ENCODE data around the gene CCL17. TPM values are rescaled to one million over a fixed set of nuclear protein-coding genes. Genes with fewer than 3 reads are reported as not detected.
"Not testable (repeated sequence)": the region's sequence is repeated elsewhere in the genome, so short reads cannot be mapped to it uniquely, and the experiment has no call there.

The CCL17 gene
- total RNA-seq, 1 donor from 2014 or later: not detected

DNA sequence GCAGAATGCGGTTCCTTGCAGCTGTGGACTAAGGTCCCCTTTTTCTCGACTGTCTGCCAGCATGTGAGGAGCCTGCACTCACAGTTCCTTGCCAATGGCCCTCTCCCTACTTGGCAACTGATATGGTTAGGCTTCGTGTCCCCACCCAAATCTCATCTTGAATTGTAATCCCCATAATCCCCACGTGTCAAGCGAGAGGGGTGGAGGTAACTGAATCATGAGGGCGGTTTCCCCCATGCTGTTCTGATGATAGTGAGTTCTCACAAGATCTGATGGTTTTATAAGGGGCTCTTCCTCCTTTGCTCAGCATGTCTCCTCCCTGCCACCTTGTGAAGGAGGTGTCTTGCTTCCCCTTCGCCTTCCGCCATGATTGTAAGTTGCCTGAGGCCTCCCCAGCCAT is 22.7 kb downstream of the CCL17 start:
- Histone ChIP-seq H3K27me3 (ENCODE audit: control insufficient read depth in 3 of 3, insufficient read depth in 3 of 3, low read length in 3 of 3) (no peaks in the 10 kb centered on the region), H3K9me3 (ENCODE audit: control insufficient read depth in 3 of 3, low read length in 3 of 3) (no peaks in the 10 kb centered on the region), H3K9ac (ENCODE audit: low read depth in 1 of 3, low read length in 3 of 3) (no peak overlapping the region), H3K27ac (ENCODE audit: low read depth, low read length) (no peak overlapping the region), H3K4me3 (ENCODE audit: low read length in 3 of 3) (no peak overlapping the region), H3K36me3 (ENCODE audit: control insufficient read depth in 3 of 3, insufficient read depth in 3 of 3, low read length in 3 of 3) (peaks cover 37 to 49% (median 42%) of the 10 kb centered on the region in 3 donors), H3K4me1 (ENCODE audit: control insufficient read depth in 3 of 3, insufficient read depth in 3 of 3, low read length in 3 of 3) (peaks cover 2 to 12% (median 8%) of the 10 kb centered on the region in 3 donors)

DNA sequence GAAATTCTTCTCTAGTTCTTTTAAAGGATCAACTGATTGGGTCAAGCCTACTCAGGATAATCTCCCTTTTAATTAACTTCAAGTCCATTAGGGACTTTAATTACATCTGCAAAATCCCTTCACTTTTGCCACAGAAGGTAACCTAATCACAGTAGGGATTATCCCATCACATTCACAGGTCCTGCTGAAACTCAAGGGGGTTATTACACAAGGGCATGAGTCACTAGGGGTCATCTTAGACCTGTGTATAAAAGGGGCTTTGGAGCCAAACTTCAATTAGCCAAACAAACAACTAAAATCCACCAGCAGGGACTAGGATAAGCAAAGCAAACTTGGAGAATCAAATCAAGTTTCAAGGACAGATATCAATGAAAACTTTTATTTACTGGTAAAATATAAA is 23.3 kb downstream of the CCL17 start:
- no peaks in the 10 kb centered on the region for H3K27me3 ChIP-seq (ENCODE audit: control insufficient read depth in 3 of 3, insufficient read depth in 3 of 3, low read length in 3 of 3)
- H3K4me1 ChIP-seq (ENCODE audit: control insufficient read depth in 3 of 3, insufficient read depth in 3 of 3, low read length in 3 of 3): peaks cover 0 to 12% (median 6%) of the 10 kb centered on the region in 3 donors
- no peaks in the 10 kb centered on the region for H3K9me3 ChIP-seq (ENCODE audit: control insufficient read depth in 3 of 3, low read length in 3 of 3)
- H3K9ac ChIP-seq (ENCODE audit: low read depth in 1 of 3, low read length in 3 of 3): no peak overlapping the region
- no peak overlapping the region for H3K27ac ChIP-seq (ENCODE audit: low read depth, low read length)
- H3K4me3 ChIP-seq (ENCODE audit: low read length in 3 of 3): no peak overlapping the region
- peaks cover 42 to 54% (median 47%) of the 10 kb centered on the region in 3 donors for H3K36me3 ChIP-seq (ENCODE audit: control insufficient read depth in 3 of 3, insufficient read depth in 3 of 3, low read length in 3 of 3)

DNA sequence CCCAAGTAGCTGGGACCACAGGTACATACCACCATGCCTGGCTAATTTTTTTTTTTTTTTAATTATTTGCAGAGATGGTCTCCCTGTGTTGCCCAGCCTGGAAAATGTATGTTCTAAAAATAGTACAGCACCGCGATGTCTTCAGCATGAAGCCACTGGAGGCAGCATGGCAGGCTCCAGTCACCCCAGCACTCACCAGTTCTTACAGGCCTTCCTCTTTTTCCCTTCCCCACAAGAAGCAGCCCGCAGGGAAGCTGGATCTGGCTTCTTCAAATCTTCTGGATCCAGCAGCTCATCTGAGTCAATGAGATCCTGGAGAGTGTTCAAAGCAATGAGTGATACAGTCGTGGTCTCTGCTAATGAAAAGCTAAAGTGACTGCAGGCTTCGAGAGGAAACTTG is 26.4 kb downstream of the CCL17 start:
- Histone ChIP-seq H3K9ac (ENCODE audit: low read depth in 1 of 3, low read length in 3 of 3) (no peak overlapping the region), H3K9me3 (ENCODE audit: control insufficient read depth in 3 of 3, low read length in 3 of 3) (no peaks in the 10 kb centered on the region), H3K36me3 (ENCODE audit: control insufficient read depth in 3 of 3, insufficient read depth in 3 of 3, low read length in 3 of 3) (peaks cover 66 to 81% (median 78%) of the 10 kb centered on the region in 3 donors), H3K27ac (ENCODE audit: low read depth, low read length) (no peak overlapping the region), H3K27me3 (ENCODE audit: control insufficient read depth in 3 of 3, insufficient read depth in 3 of 3, low read length in 3 of 3) (no peaks in the 10 kb centered on the region), H3K4me3 (ENCODE audit: low read length in 3 of 3) (no peak overlapping the region), H3K4me1 (ENCODE audit: control insufficient read depth in 3 of 3, insufficient read depth in 3 of 3, low read length in 3 of 3) (peaks cover 0 to 3% (median 0%) of the 10 kb centered on the region in 3 donors)

DNA sequence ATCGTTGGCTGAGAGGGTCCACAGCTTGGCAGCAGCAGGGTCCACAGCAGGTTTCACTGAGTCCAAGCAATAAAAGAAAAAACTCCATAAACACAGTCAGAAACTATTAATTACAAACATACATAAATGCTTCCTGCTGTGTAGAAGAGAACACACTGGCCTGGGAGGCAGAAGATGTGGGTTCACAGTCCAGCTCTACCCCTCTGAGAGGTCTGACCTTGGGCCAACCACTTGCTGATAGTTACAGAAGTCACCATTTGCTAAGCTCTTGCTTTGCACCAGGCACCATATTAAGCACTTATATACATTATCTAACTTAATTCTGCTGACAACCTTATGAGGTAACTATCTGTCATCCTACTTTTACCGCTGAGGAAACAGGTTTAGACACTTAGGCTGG is 27.9 kb downstream of the CCL17 start:
- Histone ChIP-seq H3K4me1 (ENCODE audit: control insufficient read depth in 3 of 3, insufficient read depth in 3 of 3, low read length in 3 of 3) (no peaks in the 10 kb centered on the region), H3K4me3 (ENCODE audit: low read length in 3 of 3) (no peak overlapping the region), H3K27ac (ENCODE audit: low read depth, low read length) (no peak overlapping the region), H3K9ac (ENCODE audit: low read depth in 1 of 3, low read length in 3 of 3) (no peak overlapping the region), H3K36me3 (ENCODE audit: control insufficient read depth in 3 of 3, insufficient read depth in 3 of 3, low read length in 3 of 3) (peaks cover 63 to 84% (median 76%) of the 10 kb centered on the region in 3 donors), H3K9me3 (ENCODE audit: control insufficient read depth in 3 of 3, low read length in 3 of 3) (no peaks in the 10 kb centered on the region), H3K27me3 (ENCODE audit: control insufficient read depth in 3 of 3, insufficient read depth in 3 of 3, low read length in 3 of 3) (no peaks in the 10 kb centered on the region)

DNA sequence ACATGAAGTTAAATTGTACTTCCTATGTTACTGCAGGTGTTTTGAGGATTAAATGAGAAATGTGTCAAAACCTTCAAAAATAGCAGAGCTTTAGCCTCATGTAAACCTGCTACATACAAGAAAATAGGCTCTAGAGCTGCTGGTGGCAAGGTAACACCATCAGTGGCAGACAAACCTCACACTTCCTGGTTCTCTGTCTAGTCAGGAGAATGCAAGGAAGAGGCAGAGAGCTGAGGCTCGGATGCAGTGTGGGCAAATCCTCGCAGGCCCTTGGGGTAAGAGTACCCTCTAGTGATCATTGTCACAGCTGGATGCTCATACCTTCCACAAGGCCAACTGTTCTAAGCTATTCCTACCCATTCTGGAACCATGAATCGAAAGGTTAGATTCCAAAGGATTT is 28.4 kb downstream of the CCL17 start:
- no peak overlapping the region for H3K27ac ChIP-seq (ENCODE audit: low read depth, low read length)
- no peak overlapping the region for H3K4me3 ChIP-seq (ENCODE audit: low read length in 3 of 3)
- no peak overlapping the region for H3K9ac ChIP-seq (ENCODE audit: low read depth in 1 of 3, low read length in 3 of 3)
- no peaks in the 10 kb centered on the region for H3K27me3 ChIP-seq (ENCODE audit: control insufficient read depth in 3 of 3, insufficient read depth in 3 of 3, low read length in 3 of 3)
- H3K4me1 ChIP-seq (ENCODE audit: control insufficient read depth in 3 of 3, insufficient read depth in 3 of 3, low read length in 3 of 3): no peaks in the 10 kb centered on the region
- peaks cover 61 to 81% (median 79%) of the 10 kb centered on the region in 3 donors for H3K36me3 ChIP-seq (ENCODE audit: control insufficient read depth in 3 of 3, insufficient read depth in 3 of 3, low read length in 3 of 3)
- H3K9me3 ChIP-seq (ENCODE audit: control insufficient read depth in 3 of 3, low read length in 3 of 3): no peaks in the 10 kb centered on the region

DNA sequence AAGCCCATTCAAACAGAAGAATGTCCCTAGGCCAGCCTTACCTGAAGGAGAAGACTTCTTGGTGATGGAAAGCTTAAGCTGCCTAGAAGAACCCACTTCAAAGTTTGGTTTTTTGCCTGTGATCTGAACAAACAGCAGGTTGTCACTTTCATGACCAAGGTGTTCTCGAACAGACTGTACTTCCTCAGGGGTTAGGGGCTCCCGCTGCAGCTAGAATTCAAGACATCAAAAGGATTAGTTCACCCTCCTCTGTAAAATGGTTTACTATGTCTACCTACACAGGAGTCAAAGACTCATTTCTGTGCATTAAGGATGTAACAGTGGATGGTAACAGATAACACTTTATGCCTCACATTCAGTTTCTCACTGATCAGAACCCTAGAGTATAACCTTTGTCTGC is 29.4 kb downstream of the CCL17 start:
- Histone ChIP-seq H3K36me3 (ENCODE audit: control insufficient read depth in 3 of 3, insufficient read depth in 3 of 3, low read length in 3 of 3) (peaks cover 58 to 81% (median 75%) of the 10 kb centered on the region in 3 donors), H3K9me3 (ENCODE audit: control insufficient read depth in 3 of 3, low read length in 3 of 3) (no peaks in the 10 kb centered on the region), H3K27ac (ENCODE audit: low read depth, low read length) (no peak overlapping the region), H3K9ac (ENCODE audit: low read depth in 1 of 3, low read length in 3 of 3) (no peak overlapping the region), H3K4me1 (ENCODE audit: control insufficient read depth in 3 of 3, insufficient read depth in 3 of 3, low read length in 3 of 3) (no peaks in the 10 kb centered on the region), H3K27me3 (ENCODE audit: control insufficient read depth in 3 of 3, insufficient read depth in 3 of 3, low read length in 3 of 3) (no peaks in the 10 kb centered on the region), H3K4me3 (ENCODE audit: low read length in 3 of 3) (no peak overlapping the region)

DNA sequence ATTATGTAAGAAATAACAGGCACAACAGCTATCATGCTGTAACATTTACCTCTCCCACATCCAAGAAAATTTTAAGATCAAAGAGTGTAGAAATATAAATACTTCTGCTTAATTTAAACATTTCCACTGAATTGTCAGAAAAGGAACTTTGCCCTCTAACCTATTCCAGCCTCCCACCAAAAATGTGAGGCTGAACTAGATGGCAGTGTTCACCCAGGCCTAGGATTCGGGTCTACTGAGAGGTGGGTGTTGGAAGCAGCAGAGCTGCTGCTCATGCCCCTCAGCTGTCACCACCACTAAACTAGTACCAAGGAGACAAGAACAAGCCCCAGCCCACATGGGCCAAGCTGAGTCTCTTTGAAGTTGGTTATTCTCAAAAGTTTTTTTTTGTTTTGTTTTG is 31.3 kb downstream of the CCL17 start:
- peaks cover 53 to 76% (median 71%) of the 10 kb centered on the region in 3 donors for H3K36me3 ChIP-seq (ENCODE audit: control insufficient read depth in 3 of 3, insufficient read depth in 3 of 3, low read length in 3 of 3)
- no peak overlapping the region for H3K27ac ChIP-seq (ENCODE audit: low read depth, low read length)
- H3K4me1 ChIP-seq (ENCODE audit: control insufficient read depth in 3 of 3, insufficient read depth in 3 of 3, low read length in 3 of 3): no peaks in the 10 kb centered on the region
- no peak overlapping the region for H3K4me3 ChIP-seq (ENCODE audit: low read length in 3 of 3)
- H3K27me3 ChIP-seq (ENCODE audit: control insufficient read depth in 3 of 3, insufficient read depth in 3 of 3, low read length in 3 of 3): no peaks in the 10 kb centered on the region
- no peaks in the 10 kb centered on the region for H3K9me3 ChIP-seq (ENCODE audit: control insufficient read depth in 3 of 3, low read length in 3 of 3)
- H3K9ac ChIP-seq (ENCODE audit: low read depth in 1 of 3, low read length in 3 of 3): no peak overlapping the region

DNA sequence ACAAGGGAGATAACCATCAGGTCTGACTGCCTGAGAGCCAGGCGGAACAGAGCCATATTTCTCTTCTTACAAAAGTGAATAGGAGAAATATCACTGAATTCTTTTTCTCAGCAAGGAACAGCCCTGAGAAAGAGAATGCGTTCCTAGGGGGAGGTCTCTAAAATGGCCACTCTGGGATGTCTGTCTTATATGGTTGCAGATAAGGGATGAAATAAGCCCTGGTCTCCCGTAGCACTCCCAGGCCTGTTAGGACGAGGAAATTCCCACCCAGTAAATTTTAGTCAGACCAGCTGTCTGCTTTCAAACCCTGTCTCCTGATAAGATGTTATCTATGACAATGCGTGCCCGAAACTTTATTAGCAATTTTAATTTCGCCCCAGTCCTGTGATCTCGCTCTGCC is 35.4 kb downstream of the CCL17 start:
- not testable (repeated sequence) for H3K27ac ChIP-seq (ENCODE audit: low read depth, low read length); H3K9ac ChIP-seq (ENCODE audit: low read depth in 1 of 3, low read length in 3 of 3); H3K4me3 ChIP-seq (ENCODE audit: low read length in 3 of 3); H3K4me1 ChIP-seq (ENCODE audit: control insufficient read depth in 3 of 3, insufficient read depth in 3 of 3, low read length in 3 of 3); H3K9me3 ChIP-seq (ENCODE audit: control insufficient read depth in 3 of 3, low read length in 3 of 3); H3K27me3 ChIP-seq (ENCODE audit: control insufficient read depth in 3 of 3, insufficient read depth in 3 of 3, low read length in 3 of 3)
- peaks cover 16 to 37% (median 30%) of the 10 kb centered on the region in 3 donors for H3K36me3 ChIP-seq (ENCODE audit: control insufficient read depth in 3 of 3, insufficient read depth in 3 of 3, low read length in 3 of 3)

DNA sequence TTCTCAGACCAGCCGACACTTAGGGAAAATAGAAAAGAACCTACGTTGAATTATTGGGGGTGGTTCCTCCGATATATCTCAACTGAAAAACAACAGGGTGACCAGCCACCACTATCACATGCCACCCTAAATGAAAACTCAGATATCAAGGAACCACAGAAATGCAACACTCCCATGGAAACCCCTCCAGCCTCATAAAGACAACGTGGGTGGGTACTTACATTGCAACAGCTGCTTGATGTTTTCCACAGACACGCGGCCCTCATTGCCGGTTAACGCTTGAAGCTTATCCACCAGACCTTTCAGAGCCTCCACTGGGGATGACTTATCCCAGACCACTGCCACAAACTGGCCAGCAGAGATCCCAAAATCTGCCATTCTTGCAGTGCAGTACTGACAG is 36.0 kb downstream of the CCL17 start:
- not testable (repeated sequence) for H3K27ac ChIP-seq (ENCODE audit: low read depth, low read length); H3K27me3 ChIP-seq (ENCODE audit: control insufficient read depth in 3 of 3, insufficient read depth in 3 of 3, low read length in 3 of 3); H3K4me3 ChIP-seq (ENCODE audit: low read length in 3 of 3); H3K9ac ChIP-seq (ENCODE audit: low read depth in 1 of 3, low read length in 3 of 3); H3K9me3 ChIP-seq (ENCODE audit: control insufficient read depth in 3 of 3, low read length in 3 of 3)
- peaks cover 3 to 11% (median 3%) of the 10 kb centered on the region in 3 donors for H3K4me1 ChIP-seq (ENCODE audit: control insufficient read depth in 3 of 3, insufficient read depth in 3 of 3, low read length in 3 of 3)
- peaks cover 16 to 31% (median 27%) of the 10 kb centered on the region in 3 donors for H3K36me3 ChIP-seq (ENCODE audit: control insufficient read depth in 3 of 3, insufficient read depth in 3 of 3, low read length in 3 of 3)

DNA sequence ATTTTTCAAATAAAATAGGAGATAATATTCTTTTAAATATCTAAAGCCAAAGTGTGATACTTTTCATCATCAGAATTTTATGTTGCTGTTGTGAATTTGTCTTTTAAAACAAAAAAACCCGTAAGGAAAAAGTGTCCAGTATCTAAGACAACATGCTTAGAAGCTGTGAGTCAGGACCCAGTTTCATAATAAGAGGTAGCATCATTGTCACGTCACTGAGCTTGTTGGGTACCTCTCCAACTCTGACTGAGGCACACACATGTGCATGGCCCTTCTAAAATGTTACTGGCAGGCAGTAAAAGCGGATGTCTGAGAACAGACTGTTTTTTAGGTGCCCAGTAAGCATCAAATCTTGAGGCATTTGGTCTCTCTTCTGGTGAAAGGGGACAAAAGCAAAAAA is 40.1 kb downstream of the CCL17 start:
- Histone ChIP-seq H3K9ac (ENCODE audit: low read depth in 1 of 3, low read length in 3 of 3) (no peak overlapping the region), H3K9me3 (ENCODE audit: control insufficient read depth in 3 of 3, low read length in 3 of 3) (no peaks in the 10 kb centered on the region), H3K4me3 (ENCODE audit: low read length in 3 of 3) (no peak overlapping the region), H3K27me3 (ENCODE audit: control insufficient read depth in 3 of 3, insufficient read depth in 3 of 3, low read length in 3 of 3) (no peaks in the 10 kb centered on the region), H3K36me3 (ENCODE audit: control insufficient read depth in 3 of 3, insufficient read depth in 3 of 3, low read length in 3 of 3) (peaks cover 5 to 8% (median 6%) of the 10 kb centered on the region in 3 donors), H3K27ac (ENCODE audit: low read depth, low read length) (no peak overlapping the region), H3K4me1 (ENCODE audit: control insufficient read depth in 3 of 3, insufficient read depth in 3 of 3, low read length in 3 of 3) (peaks cover 22 to 39% (median 28%) of the 10 kb centered on the region in 3 donors)

Data from skeletal muscle tissue (tissue), 4 donors.